ENCODE results near the gene PNKD. TPM values are rescaled to one million over a fixed set of nuclear protein-coding genes. Genes with fewer than 3 reads are reported as not detected.

PNKD gene
- total RNA-seq, 1 experiment from 2014 or later: 97.7 TPM

DNA sequence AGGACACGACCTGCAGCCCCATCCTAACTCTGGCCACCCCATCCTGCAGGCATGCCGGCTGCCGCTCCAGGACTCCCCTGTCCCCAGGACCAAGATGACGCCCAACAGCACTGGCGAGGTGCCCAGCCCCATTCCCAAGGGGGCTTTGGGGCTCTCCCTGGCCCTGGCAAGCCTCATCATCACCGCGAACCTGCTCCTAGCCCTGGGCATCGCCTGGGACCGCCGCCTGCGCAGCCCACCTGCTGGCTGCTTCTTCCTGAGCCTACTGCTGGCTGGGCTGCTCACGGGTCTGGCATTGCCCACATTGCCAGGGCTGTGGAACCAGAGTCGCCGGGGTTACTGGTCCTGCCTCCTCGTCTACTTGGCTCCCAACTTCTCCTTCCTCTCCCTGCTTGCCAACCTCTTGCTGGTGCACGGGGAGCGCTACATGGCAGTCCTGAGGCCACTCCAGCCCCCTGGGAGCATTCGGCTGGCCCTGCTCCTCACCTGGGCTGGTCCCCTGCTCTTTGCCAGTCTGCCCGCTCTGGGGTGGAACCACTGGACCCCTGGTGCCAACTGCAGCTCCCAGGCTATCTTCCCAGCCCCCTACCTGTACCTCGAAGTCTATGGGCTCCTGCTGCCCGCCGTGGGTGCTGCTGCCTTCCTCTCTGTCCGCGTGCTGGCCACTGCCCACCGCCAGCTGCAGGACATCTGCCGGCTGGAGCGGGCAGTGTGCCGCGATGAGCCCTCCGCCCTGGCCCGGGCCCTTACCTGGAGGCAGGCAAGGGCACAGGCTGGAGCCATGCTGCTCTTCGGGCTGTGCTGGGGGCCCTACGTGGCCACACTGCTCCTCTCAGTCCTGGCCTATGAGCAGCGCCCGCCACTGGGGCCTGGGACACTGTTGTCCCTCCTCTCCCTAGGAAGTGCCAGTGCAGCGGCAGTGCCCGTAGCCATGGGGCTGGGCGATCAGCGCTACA, 7.4 kb upstream of the PNKD start:
- no peak overlapping the region for H3K4me3 ChIP-seq (ENCODE audit: low read length)
- no peaks in the 10 kb centered on the region for H3F3A ChIP-seq (ENCODE audit: low read length, unreplicated experiment)
- no peaks in the 10 kb centered on the region for H3K4me1 ChIP-seq (ENCODE audit: insufficient read depth, low read length)
- ATAC-seq (no peak), DNase-seq (no peak)
- ChIA-PET CTCF (no interaction called here), POLR2A (ENCODE audit: unreplicated experiment) (no interaction called here)
- no peak overlapping the region for H3K27ac ChIP-seq (ENCODE audit: low read length)
- TF ChIP-seq EZH2 (IDR thresholded peaks at IDR 0.05; ENCODE audit: low read length, unreplicated experiment) (no peak), CTCF (conservative IDR thresholded peaks at IDR 0.05; ENCODE audit: low read depth, low read length) (no peak), EZH2phosphoT487 (IDR thresholded peaks at IDR 0.05; ENCODE audit: borderline replicate concordance, low read length) (no peak)
- intact Hi-C loops (cut with micrococcal nuclease): no loop called here
- peaks cover 3% of the 10 kb centered on the region for H3K79me2 ChIP-seq (ENCODE audit: low read length)
- no peaks in the 10 kb centered on the region for H4K20me1 ChIP-seq (ENCODE audit: low read length)
- H3K9me3 ChIP-seq (ENCODE audit: low read length): no peaks in the 10 kb centered on the region
- H2AFZ ChIP-seq (ENCODE audit: low read length): no peak overlapping the region
- no peak overlapping the region for H3K4me2 ChIP-seq (ENCODE audit: low read length)
- H3K36me3 ChIP-seq (ENCODE audit: low read depth, low read length): peaks cover 10% of the 10 kb centered on the region
- H3K9ac ChIP-seq (ENCODE audit: low read length): no peak overlapping the region
- no peaks in the 10 kb centered on the region for H3K9me2 ChIP-seq (replicated peaks; ENCODE audit: low read length)
- BruUV-seq (replicated peaks): no TSS peak
- H3K27me3 ChIP-seq (ENCODE audit: low read length): no peaks in the 10 kb centered on the region

DNA sequence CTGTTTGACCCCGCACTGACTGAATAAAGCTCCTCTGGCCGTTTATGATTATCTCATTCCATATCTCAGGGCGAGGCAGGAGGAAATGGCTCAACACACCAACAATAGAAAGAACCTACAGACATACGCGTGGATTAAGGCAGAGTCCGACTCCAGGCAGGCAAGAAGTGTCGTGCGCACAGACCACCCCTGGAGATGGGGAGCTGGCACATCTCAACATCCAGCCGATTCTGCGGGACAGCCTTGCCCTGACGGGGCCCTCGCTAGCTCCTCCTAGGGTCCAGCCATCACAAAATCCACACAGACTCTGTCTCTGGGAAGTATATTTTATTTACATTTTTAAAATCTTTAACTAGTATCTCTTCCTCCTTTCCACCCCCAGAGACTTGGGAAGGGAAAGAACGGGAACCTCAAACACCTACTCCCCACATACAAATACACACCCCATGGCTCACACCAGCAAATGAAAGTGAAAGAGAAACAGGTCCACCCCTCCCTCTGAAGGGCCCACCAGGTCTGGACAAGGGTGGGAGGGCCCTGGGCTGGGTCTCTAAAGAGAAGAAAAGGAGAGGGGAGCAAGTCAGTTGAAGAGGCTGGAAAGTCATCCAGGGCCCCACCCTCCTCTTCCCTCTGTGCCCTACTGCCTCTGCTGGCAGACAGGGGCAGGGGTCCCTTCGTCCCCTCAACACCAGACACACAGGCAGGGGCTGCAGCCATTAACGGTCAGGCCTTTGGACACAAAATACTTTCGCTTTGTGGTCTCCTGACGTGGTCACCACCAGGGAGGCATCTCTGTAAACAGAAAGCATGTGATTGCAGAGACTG, 6.3 kb upstream of the PNKD start:
- no peak; the same call in 1 of the 2 replicates for ATAC-seq
- Histone ChIP-seq H4K20me1 (ENCODE audit: low read length) (no peaks in the 10 kb centered on the region), H3K9me3 (ENCODE audit: low read length) (no peaks in the 10 kb centered on the region), H3K79me2 (ENCODE audit: low read length) (peaks cover 9% of the 10 kb centered on the region), H3K4me1 (ENCODE audit: insufficient read depth, low read length) (no peaks in the 10 kb centered on the region), H2AFZ (ENCODE audit: low read length) (no peak overlapping the region), H3K36me3 (ENCODE audit: low read depth, low read length) (peaks cover 10% of the 10 kb centered on the region), H3K27me3 (ENCODE audit: low read length) (no peaks in the 10 kb centered on the region), H3K9ac (ENCODE audit: low read length) (no peak overlapping the region), H3F3A (ENCODE audit: low read length, unreplicated experiment) (no peaks in the 10 kb centered on the region), H3K4me2 (ENCODE audit: low read length) (no peak overlapping the region), H3K4me3 (ENCODE audit: low read length) (no peak overlapping the region), H3K27ac (ENCODE audit: low read length) (no peak overlapping the region), H3K9me2 (replicated peaks; ENCODE audit: low read length) (no peaks in the 10 kb centered on the region)
- DNase-seq: no peak
- ChIA-PET CTCF (no interaction called here), POLR2A (ENCODE audit: unreplicated experiment) (no interaction called here)
- TF ChIP-seq EZH2phosphoT487 (IDR thresholded peaks at IDR 0.05; ENCODE audit: borderline replicate concordance, low read length) (no peak), CTCF (conservative IDR thresholded peaks at IDR 0.05; ENCODE audit: low read depth, low read length) (0 out of 2 replicates have a peak, but pooled peaks have one; percentile 18)
- BruUV-seq (replicated peaks): no TSS peak
- intact Hi-C loops (cut with micrococcal nuclease): no loop called here
